HCT116 (cell line): ENCODE results near the gene CXCR5. TPM values are rescaled to one million over a fixed set of nuclear protein-coding genes. Genes with fewer than 3 reads are reported as not detected.

ENCODE experiments used
- ATAC-seq: fragments of 200-7000 bp; cut with Tn5 transposase; 2 replicates; pipeline ENCODE4 v1.9.1; 2020; ENCODE audit warnings: mild to moderate bottlenecking, moderate library complexity
- BruUV-seq: library from RNA; stranded (reverse); fragments of 400-500 nt; replicated peaks from 2 replicates; lab custom pipeline; 2021; lab: Mats Ljungman, UMichigan
- CTCF ChIA-PET: fragments of 300-600 bp; sonication (Branson Sonifier 250); formaldehyde crosslinking; loops from one replicate; lab custom pipeline; 2021; ENCODE audit warnings: antibody characterized with exemption; lab: Charles Lee
- POLR2A ChIA-PET: fragments of 300-600, 350-600 bp; sonication (Branson Sonifier 250); formaldehyde crosslinking; loops from one replicate; lab custom pipeline; 2021; ENCODE audit warnings: antibody characterized with exemption; lab: Charles Lee
- RAD21 ChIA-PET, 2 experiments: fragments of 300-600 bp; sonication (Branson Sonifier 250); formaldehyde crosslinking; loops; one replicate each; lab custom pipeline; 2023; ENCODE audit warnings: low total read pairs in 2 of 2; ENCODE audit not compliant: uncharacterized antibody in 2 of 2, unreplicated experiment in 2 of 2, low non-redundant PET in 1 of 2; lab: Charles Lee
- DNase-seq: peaks from one replicate; pipeline ENCODE4 v3.0.0-alpha.2; 2010; ENCODE audit warnings: low read depth, low spot score
- H2AFZ ChIP-seq: fragments of 200-600 bp; shearing (Covaris generic), sonication (generic); 2 replicates; pipeline ENCODE4 v1.6.1; 2017; ENCODE audit warnings: low read depth, mixed run types, mixed read lengths, antibody characterized with exemption, low read length; ENCODE audit not compliant: poor library complexity, severe bottlenecking
- H3K27ac ChIP-seq: 2 replicates; pipeline ENCODE4 v1.5.1; 2012; ENCODE audit warnings: low read depth, low read length
- H3K27me3 ChIP-seq: fragments of 200-600 bp; sonication (generic); 2 replicates; pipeline ENCODE4 v1.6.1; 2016; ENCODE audit warnings: mixed run types, low read length, mixed read lengths; ENCODE audit not compliant: insufficient read depth
- H3K36me3 ChIP-seq, 2 experiments: fragments of 200-500 bp in 1 of 2; fragments of 200-600 bp in 1 of 2; sonication (Bioruptor generic) in 1 of 2; sonication (generic) in 1 of 2; 2 replicates each; pipeline versions ENCODE4 v1.5.1 to v1.6.1; 2014 to 2016; ENCODE audit warnings: low read length in 2 of 2, inconsistent platforms in 1 of 2, mixed read lengths in 1 of 2, mixed run types in 1 of 2; ENCODE audit not compliant: insufficient read depth in 2 of 2, control insufficient read depth in 1 of 2
- H3K4me1 ChIP-seq, 2 experiments: fragments of 200-600 bp in 1 of 2; sonication (generic) in 1 of 2; 2 replicates each; pipeline versions ENCODE4 v1.5.1 to v1.6.1; 2012 to 2017; ENCODE audit warnings: low read length in 2 of 2, inconsistent platforms in 1 of 2, mild to moderate bottlenecking in 1 of 2, mixed read lengths in 1 of 2, mixed run types in 1 of 2, moderate library complexity in 1 of 2; ENCODE audit not compliant: insufficient read depth in 2 of 2, control insufficient read depth in 1 of 2
- H3K4me2 ChIP-seq: fragments of 200-600 bp; sonication (generic); 2 replicates; pipeline ENCODE4 v1.6.1; 2017; ENCODE audit warnings: mixed run types, low read length, mixed read lengths
- H3K4me3 ChIP-seq, 2 experiments: fragments of 200-600 bp in 1 of 2; sonication (generic) in 1 of 2; replicated peaks in 1 of 2; 2 replicates each; pipeline ENCODE4 v1.5.1; 2011 to 2016; ENCODE audit warnings: low read length in 2 of 2, control low read depth in 1 of 2, low read depth in 1 of 2, mild to moderate bottlenecking in 1 of 2, mixed read lengths in 1 of 2, mixed run types in 1 of 2
- H3K79me2 ChIP-seq: fragments of 200-600 bp; sonication (generic); 2 replicates; pipeline ENCODE4 v1.6.1; 2017; ENCODE audit warnings: mild to moderate bottlenecking, mixed run types, low read length, moderate library complexity, mixed read lengths; ENCODE audit not compliant: insufficient read depth
- H3K9ac ChIP-seq: fragments of 200-600 bp; sonication (generic); 2 replicates; pipeline ENCODE4 v1.6.1; 2016; ENCODE audit warnings: low read length, mixed read lengths
- H3K9me2 ChIP-seq: fragments of 200-600 bp; sonication (generic), shearing (Covaris generic); 2 replicates; pipeline ENCODE4 v1.6.1; 2017; ENCODE audit warnings: mixed run types, mild to moderate bottlenecking, moderate library complexity; ENCODE audit not compliant: insufficient read depth
- H3K9me3 ChIP-seq, 2 experiments: fragments of 200-500 bp in 1 of 2; fragments of 200-600 bp in 1 of 2; sonication (Bioruptor generic) in 1 of 2; sonication (generic) in 1 of 2; 2 replicates each; pipeline ENCODE4 v1.6.1; 2014 to 2017; ENCODE audit warnings: low read length in 2 of 2, mixed read lengths in 2 of 2, inconsistent platforms in 1 of 2, low read depth in 1 of 2, mild to moderate bottlenecking in 1 of 2, mixed run types in 1 of 2, moderate library complexity in 1 of 2; ENCODE audit not compliant: control insufficient read depth in 1 of 2, insufficient read depth in 1 of 2
- H4K20me1 ChIP-seq: fragments of 200-600 bp; sonication (generic), shearing (Covaris generic); 2 replicates; pipeline ENCODE4 v1.6.1; 2017; ENCODE audit warnings: mixed run types, mild to moderate bottlenecking, moderate library complexity; ENCODE audit not compliant: insufficient read depth
- CBX3 ChIP-seq: IDR thresholded peaks from 2 replicates; pipeline ENCODE4 v1.6.1; 2012; ENCODE audit warnings: low read depth
- CEBPB ChIP-seq: IDR thresholded peaks from 2 replicates; pipeline ENCODE4 v1.6.1; 2012; ENCODE audit warnings: low read depth
- ELF1 ChIP-seq: IDR thresholded peaks from 2 replicates; pipeline ENCODE4 v1.6.1; 2012; ENCODE audit warnings: low read depth, borderline replicate concordance
- EZH2 ChIP-seq: fragments of 200-600 bp; sonication (generic); IDR thresholded peaks from 2 replicates; pipeline ENCODE4 v1.6.1; 2017; ENCODE audit warnings: antibody characterized with exemption, mixed run types
- EZH2phosphoT487 ChIP-seq: fragments of 200-600 bp; IDR thresholded peaks from 2 replicates; pipeline ENCODE4 v1.6.1; 2018; ENCODE audit warnings: antibody characterized with exemption, borderline replicate concordance
- JUND ChIP-seq: IDR thresholded peaks from 2 replicates; pipeline ENCODE4 v1.6.1; 2012
- POLR2A ChIP-seq: IDR thresholded peaks from 2 replicates; pipeline ENCODE4 v1.7.0; 2011; ENCODE audit warnings: borderline replicate concordance; ENCODE audit not compliant: insufficient read depth, insufficient read length; ENCODE audit errors: extremely low read depth
- POLR2AphosphoS5 ChIP-seq: IDR thresholded peaks from 2 replicates; pipeline ENCODE4 v1.6.1; 2011; ENCODE audit warnings: mild to moderate bottlenecking, low read depth, low read length, moderate library complexity
- SP1 ChIP-seq: IDR thresholded peaks from 2 replicates; pipeline ENCODE4 v1.6.1; 2012; ENCODE audit warnings: low read depth
- SRF ChIP-seq: IDR thresholded peaks from 2 replicates; pipeline ENCODE4 v1.6.1; 2012; ENCODE audit warnings: low read depth
- TCF7L2 ChIP-seq: IDR thresholded peaks from 2 replicates; pipeline ENCODE4 v1.7.0; 2011; ENCODE audit warnings: borderline replicate concordance, inconsistent platforms; ENCODE audit not compliant: insufficient read depth, insufficient read length; ENCODE audit errors: extremely low read depth
- ZFX ChIP-seq: fragments of 450-650 bp; IDR thresholded peaks from 2 replicates; pipeline ENCODE4 v1.6.1; 2017
- ZNF274 ChIP-seq: fragments of 200-500 bp; sonication (Bioruptor generic); IDR thresholded peaks from 2 replicates; pipeline ENCODE4 v1.6.1; 2014; ENCODE audit warnings: mild to moderate bottlenecking, low read depth, low read length, inconsistent platforms
- intact Hi-C: fragments of 100-400 bp; cut with micrococcal nuclease; formaldehyde crosslinking; loops from 2 replicates; pipeline ENCODE4 v1.10.0; 2022
- total RNA-seq: library from RNA; stranded (reverse); gene quantifications from one replicate; pipeline ENCODE4 v1.2.1, GENCODE V29; 2021; ENCODE audit not compliant: unreplicated experiment
- TF ChIP-seq, protein P1 (sequence below), 3 experiments: fragments of 200-600 bp in 1 of 3; sonication (generic) in 1 of 3; IDR thresholded peaks in 2 of 3; conservative IDR thresholded peaks in 1 of 3; 2 replicates each; pipeline ENCODE4 v1.5.1; 2012 to 2017; ENCODE audit warnings: low read depth in 2 of 3, low read length in 2 of 3, antibody characterized with exemption in 1 of 3, borderline replicate concordance in 1 of 3, control low read depth in 1 of 3, mild to moderate bottlenecking in 1 of 3, mixed read lengths in 1 of 3, mixed run types in 1 of 3, moderate library complexity in 1 of 3; ENCODE audit not compliant: insufficient read depth in 1 of 3
- TF ChIP-seq, protein P2 (sequence below): IDR thresholded peaks from 2 replicates; pipeline ENCODE4 v1.6.1; 2012; ENCODE audit warnings: low read depth
- TF ChIP-seq, protein P3 (sequence below): IDR thresholded peaks from 2 replicates; pipeline ENCODE4 v1.6.1; 2011; ENCODE audit warnings: mild to moderate bottlenecking, low read length, moderate library complexity; ENCODE audit not compliant: insufficient replicate concordance; ENCODE audit errors: extremely low read depth

The CXCR5 gene
- total RNA-seq, 1 experiment from 2014 or later = not detected

DNA sequence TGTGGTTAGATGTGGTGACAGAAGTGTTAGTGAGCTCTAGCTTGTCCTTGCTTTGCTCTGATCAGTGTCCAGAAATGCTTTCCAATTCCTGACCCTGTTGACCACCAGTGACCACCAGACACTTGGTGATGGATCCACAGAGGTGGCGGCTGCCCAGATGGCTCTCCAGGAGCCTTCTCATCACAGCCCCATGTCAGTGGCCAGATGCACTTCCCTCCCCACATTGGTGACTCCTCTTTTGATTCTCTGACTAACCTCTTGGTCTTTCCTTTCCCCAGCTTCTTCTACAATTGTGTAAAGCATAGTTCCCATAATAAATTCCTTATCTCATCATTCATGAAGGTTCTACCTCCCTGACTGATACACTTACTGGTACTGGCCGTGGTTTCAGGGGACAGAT lies 40.1 kb upstream of the CXCR5 start:
- H3K27ac ChIP-seq = no peak overlapping the region
- 0 out of 2 replicates have a peak overlapping the region, but pooled peaks have one; percentile 0 for H3K4me2 ChIP-seq
- RAD21 ChIA-PET = no interaction called here
- no peaks in the 10 kb centered on the region for H3K9me2 ChIP-seq
- H3K79me2 ChIP-seq = no peaks in the 10 kb centered on the region
- peak; percentile 16; the same call in 1 of the 2 replicates for ATAC-seq
- no peak overlapping the region for H3K4me3 ChIP-seq
- H3K9ac ChIP-seq = no peak overlapping the region
- TF ChIP-seq, protein P1, sequence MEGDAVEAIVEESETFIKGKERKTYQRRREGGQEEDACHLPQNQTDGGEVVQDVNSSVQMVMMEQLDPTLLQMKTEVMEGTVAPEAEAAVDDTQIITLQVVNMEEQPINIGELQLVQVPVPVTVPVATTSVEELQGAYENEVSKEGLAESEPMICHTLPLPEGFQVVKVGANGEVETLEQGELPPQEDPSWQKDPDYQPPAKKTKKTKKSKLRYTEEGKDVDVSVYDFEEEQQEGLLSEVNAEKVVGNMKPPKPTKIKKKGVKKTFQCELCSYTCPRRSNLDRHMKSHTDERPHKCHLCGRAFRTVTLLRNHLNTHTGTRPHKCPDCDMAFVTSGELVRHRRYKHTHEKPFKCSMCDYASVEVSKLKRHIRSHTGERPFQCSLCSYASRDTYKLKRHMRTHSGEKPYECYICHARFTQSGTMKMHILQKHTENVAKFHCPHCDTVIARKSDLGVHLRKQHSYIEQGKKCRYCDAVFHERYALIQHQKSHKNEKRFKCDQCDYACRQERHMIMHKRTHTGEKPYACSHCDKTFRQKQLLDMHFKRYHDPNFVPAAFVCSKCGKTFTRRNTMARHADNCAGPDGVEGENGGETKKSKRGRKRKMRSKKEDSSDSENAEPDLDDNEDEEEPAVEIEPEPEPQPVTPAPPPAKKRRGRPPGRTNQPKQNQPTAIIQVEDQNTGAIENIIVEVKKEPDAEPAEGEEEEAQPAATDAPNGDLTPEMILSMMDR (IDR thresholded peaks at IDR 0.05 in 2 of 3, conservative IDR thresholded peaks at IDR 0.05 in 1 of 3; ENCODE audit: borderline replicate concordance in 1 of 3, insufficient read depth in 1 of 3, low read depth in 2 of 3, low read length in 2 of 3) = no peak
- TF ChIP-seq POLR2A (no peak), EZH2 (no peak), ZFX (no peak), CBX3 (no peak), CEBPB (no peak), TCF7L2 (no peak), JUND (no peak), SRF (no peak), ZNF274 (no peak), POLR2AphosphoS5 (no peak), EZH2phosphoT487 (no peak), ELF1 (no peak), SP1 (no peak)
- TF ChIP-seq, protein P2, sequence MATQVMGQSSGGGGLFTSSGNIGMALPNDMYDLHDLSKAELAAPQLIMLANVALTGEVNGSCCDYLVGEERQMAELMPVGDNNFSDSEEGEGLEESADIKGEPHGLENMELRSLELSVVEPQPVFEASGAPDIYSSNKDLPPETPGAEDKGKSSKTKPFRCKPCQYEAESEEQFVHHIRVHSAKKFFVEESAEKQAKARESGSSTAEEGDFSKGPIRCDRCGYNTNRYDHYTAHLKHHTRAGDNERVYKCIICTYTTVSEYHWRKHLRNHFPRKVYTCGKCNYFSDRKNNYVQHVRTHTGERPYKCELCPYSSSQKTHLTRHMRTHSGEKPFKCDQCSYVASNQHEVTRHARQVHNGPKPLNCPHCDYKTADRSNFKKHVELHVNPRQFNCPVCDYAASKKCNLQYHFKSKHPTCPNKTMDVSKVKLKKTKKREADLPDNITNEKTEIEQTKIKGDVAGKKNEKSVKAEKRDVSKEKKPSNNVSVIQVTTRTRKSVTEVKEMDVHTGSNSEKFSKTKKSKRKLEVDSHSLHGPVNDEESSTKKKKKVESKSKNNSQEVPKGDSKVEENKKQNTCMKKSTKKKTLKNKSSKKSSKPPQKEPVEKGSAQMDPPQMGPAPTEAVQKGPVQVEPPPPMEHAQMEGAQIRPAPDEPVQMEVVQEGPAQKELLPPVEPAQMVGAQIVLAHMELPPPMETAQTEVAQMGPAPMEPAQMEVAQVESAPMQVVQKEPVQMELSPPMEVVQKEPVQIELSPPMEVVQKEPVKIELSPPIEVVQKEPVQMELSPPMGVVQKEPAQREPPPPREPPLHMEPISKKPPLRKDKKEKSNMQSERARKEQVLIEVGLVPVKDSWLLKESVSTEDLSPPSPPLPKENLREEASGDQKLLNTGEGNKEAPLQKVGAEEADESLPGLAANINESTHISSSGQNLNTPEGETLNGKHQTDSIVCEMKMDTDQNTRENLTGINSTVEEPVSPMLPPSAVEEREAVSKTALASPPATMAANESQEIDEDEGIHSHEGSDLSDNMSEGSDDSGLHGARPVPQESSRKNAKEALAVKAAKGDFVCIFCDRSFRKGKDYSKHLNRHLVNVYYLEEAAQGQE = no peak
- TF ChIP-seq, protein P3, sequence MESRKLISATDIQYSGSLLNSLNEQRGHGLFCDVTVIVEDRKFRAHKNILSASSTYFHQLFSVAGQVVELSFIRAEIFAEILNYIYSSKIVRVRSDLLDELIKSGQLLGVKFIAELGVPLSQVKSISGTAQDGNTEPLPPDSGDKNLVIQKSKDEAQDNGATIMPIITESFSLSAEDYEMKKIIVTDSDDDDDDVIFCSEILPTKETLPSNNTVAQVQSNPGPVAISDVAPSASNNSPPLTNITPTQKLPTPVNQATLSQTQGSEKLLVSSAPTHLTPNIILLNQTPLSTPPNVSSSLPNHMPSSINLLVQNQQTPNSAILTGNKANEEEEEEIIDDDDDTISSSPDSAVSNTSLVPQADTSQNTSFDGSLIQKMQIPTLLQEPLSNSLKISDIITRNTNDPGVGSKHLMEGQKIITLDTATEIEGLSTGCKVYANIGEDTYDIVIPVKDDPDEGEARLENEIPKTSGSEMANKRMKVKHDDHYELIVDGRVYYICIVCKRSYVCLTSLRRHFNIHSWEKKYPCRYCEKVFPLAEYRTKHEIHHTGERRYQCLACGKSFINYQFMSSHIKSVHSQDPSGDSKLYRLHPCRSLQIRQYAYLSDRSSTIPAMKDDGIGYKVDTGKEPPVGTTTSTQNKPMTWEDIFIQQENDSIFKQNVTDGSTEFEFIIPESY = no peak
- TF ChIP-seq, all 23 proteins: peak for 0
- Histone ChIP-seq H3K27me3 (no peaks in the 10 kb centered on the region), H3K9me3 (no peaks in the 10 kb centered on the region), H4K20me1 (no peaks in the 10 kb centered on the region), H2AFZ (no peak overlapping the region), H3K36me3 (no peaks in the 10 kb centered on the region), H3K4me1 (peaks cover 28 to 44% of the 10 kb centered on the region in 2 experiments)
- CTCF ChIA-PET = no interaction called here
- BruUV-seq = no TSS peak
- intact Hi-C loops = no loop called here
- DNase-seq = no peak
- POLR2A ChIA-PET = interaction anchor here (1.3 kb wide), 1 partner anchor 24 kb away, joined by 3 read pairs; no protein-coding TSS in a partner anchor
